Measurements from ENCODE around the gene MUC15.

- TF ChIP-seq POLR2A (IDR thresholded peaks at IDR 0.05; ENCODE audit: low read depth, low read length) (no peak), TAF1 (IDR thresholded peaks at IDR 0.05; ENCODE audit: borderline replicate concordance, low read depth, low read length) (no peak), POLR2AphosphoS5 (IDR thresholded peaks at IDR 0.05; ENCODE audit: low read depth, low read length) (no peak)
Observed at GRCh38 chr11:26620282-26621045, 48.4 kb upstream of the MUC15 start.
